ENCODE results near the gene DAP. TPM values are rescaled to one million over a fixed set of nuclear protein-coding genes. Genes with fewer than 3 reads are reported as not detected.

Gene DAP
- total RNA-seq, 1 experiment from 2014 or later = 279 TPM

DNA sequence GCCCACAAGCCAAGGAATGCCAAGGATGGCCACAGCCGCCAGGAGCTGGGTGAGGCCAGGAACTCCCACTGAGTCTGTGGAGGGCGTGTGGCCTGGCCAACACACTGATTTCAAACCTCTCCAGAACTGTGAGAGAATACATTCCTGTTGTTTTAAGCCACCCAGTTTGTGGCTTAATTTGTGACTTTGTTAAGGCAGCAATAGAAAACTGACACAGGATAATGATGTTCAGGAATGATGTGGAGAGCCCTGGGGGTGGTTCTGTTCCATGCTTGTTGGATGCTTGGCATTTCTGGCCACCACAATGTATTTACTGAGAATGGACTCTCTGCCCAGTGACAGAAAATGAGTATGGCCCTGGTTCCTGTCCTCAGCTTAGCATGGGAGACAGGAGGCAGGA lies 82.8 kb downstream of the DAP start:
- DNase-seq = no peak
- TF ChIP-seq CTCF (conservative IDR thresholded peaks at IDR 0.05) (no peak), EZH2 (IDR thresholded peaks at IDR 0.05; ENCODE audit: low read depth) (no peak)
- H3K79me2 ChIP-seq (ENCODE audit: low read depth) = no peaks in the 10 kb centered on the region
- H3F3A ChIP-seq (ENCODE audit: insufficient read depth, low read depth) = no peaks in the 10 kb centered on the region
- no peaks in the 10 kb centered on the region for H3K9me3 ChIP-seq (ENCODE audit: insufficient read depth, low read depth)
- CTCF ChIA-PET = no interaction called here
- no TSS peak for BruUV-seq (replicated peaks)
- no peak overlapping the region for H3K4me3 ChIP-seq
- no peaks in the 10 kb centered on the region for H3K27me3 ChIP-seq (ENCODE audit: insufficient read depth, low read depth)
- no peaks in the 10 kb centered on the region for H4K20me1 ChIP-seq (ENCODE audit: insufficient read depth)
- no peaks in the 10 kb centered on the region for H3K4me1 ChIP-seq (replicated peaks; ENCODE audit: insufficient read depth)
- 0 out of 2 replicates have a peak, but pooled peaks cover 23% of the 10 kb centered on the region for H3K36me3 ChIP-seq (ENCODE audit: low read depth)
- no peak overlapping the region for H3K27ac ChIP-seq
- intact Hi-C loops (cut with micrococcal nuclease; ENCODE audit: unreplicated experiment) = no loop called here
- POLR2A ChIA-PET (ENCODE audit: unreplicated experiment) = no interaction called here
- H3K4me2 ChIP-seq = no peak overlapping the region
- no peak overlapping the region for H2AFZ ChIP-seq
- no peaks in the 10 kb centered on the region for H3K9me2 ChIP-seq (ENCODE audit: insufficient read depth)

GRCh38 chr5:10677533-10677932 lies 83.5 kb downstream of the DAP start:
- CTCF ChIA-PET = no interaction called here
- H3K79me2 ChIP-seq (ENCODE audit: low read depth) = no peaks in the 10 kb centered on the region
- intact Hi-C loops (cut with micrococcal nuclease; ENCODE audit: unreplicated experiment) = no loop called here
- H3K9me3 ChIP-seq (ENCODE audit: insufficient read depth, low read depth) = no peaks in the 10 kb centered on the region
- no peak overlapping the region for H3K4me3 ChIP-seq
- no peak overlapping the region for H2AFZ ChIP-seq
- no peaks in the 10 kb centered on the region for H3K27me3 ChIP-seq (ENCODE audit: insufficient read depth, low read depth)
- no TSS peak for BruUV-seq (replicated peaks)
- no peaks in the 10 kb centered on the region for H3K9me2 ChIP-seq (ENCODE audit: insufficient read depth)
- 0 out of 2 replicates have a peak, but pooled peaks cover 16% of the 10 kb centered on the region for H3K36me3 ChIP-seq (ENCODE audit: low read depth)
- no peak for TF ChIP-seq CTCF (conservative IDR thresholded peaks at IDR 0.05)
- TF ChIP-seq EZH2 (IDR thresholded peaks at IDR 0.05; ENCODE audit: low read depth) = no peak
- H4K20me1 ChIP-seq (ENCODE audit: insufficient read depth) = no peaks in the 10 kb centered on the region
- H3K27ac ChIP-seq = no peak overlapping the region
- no peaks in the 10 kb centered on the region for H3K4me1 ChIP-seq (replicated peaks; ENCODE audit: insufficient read depth)
- DNase-seq = no peak
- H3K4me2 ChIP-seq = no peak overlapping the region
- H3F3A ChIP-seq (ENCODE audit: insufficient read depth, low read depth) = no peaks in the 10 kb centered on the region
- POLR2A ChIA-PET (ENCODE audit: unreplicated experiment) = no interaction called here

- ChIA-PET POLR2A (ENCODE audit: unreplicated experiment) (no interaction called here), CTCF (no interaction called here)
These were observed 84.1 kb downstream of the DAP start for GRCh38 chr5:10676946-10677345.

More at GRCh38 chr5:10676946-10677345, 84.1 kb downstream of the DAP start:
- H3K4me2 ChIP-seq = no peak overlapping the region
- H3K4me3 ChIP-seq = no peak overlapping the region
- H2AFZ ChIP-seq = no peak overlapping the region
- H3K27ac ChIP-seq = no peak overlapping the region
- H3K27me3 ChIP-seq (ENCODE audit: insufficient read depth, low read depth) = no peaks in the 10 kb centered on the region
- no peaks in the 10 kb centered on the region for H4K20me1 ChIP-seq (ENCODE audit: insufficient read depth)
- 0 out of 2 replicates have a peak, but pooled peaks cover 16% of the 10 kb centered on the region for H3K36me3 ChIP-seq (ENCODE audit: low read depth)
- no peaks in the 10 kb centered on the region for H3K9me3 ChIP-seq (ENCODE audit: insufficient read depth, low read depth)
- H3K9me2 ChIP-seq (ENCODE audit: insufficient read depth) = no peaks in the 10 kb centered on the region
- intact Hi-C loops (cut with micrococcal nuclease; ENCODE audit: unreplicated experiment) = no loop called here
- no peaks in the 10 kb centered on the region for H3K79me2 ChIP-seq (ENCODE audit: low read depth)
- DNase-seq = no peak
- BruUV-seq (replicated peaks) = no TSS peak
- no peak for TF ChIP-seq CTCF (conservative IDR thresholded peaks at IDR 0.05)
- TF ChIP-seq EZH2 (IDR thresholded peaks at IDR 0.05; ENCODE audit: low read depth) = no peak
- no peaks in the 10 kb centered on the region for H3K4me1 ChIP-seq (replicated peaks; ENCODE audit: insufficient read depth)
- no peaks in the 10 kb centered on the region for H3F3A ChIP-seq (ENCODE audit: insufficient read depth, low read depth)

Data from PC-9 (cell line).